IPS-11a (cell line): ENCODE measurements around the gene TCP11L2.

Source experiments
- H3K4me3 ChIP-seq: one replicate; pipeline ENCODE4 v1.5.1; 2013; ENCODE audit warnings: low read depth, low read length, control low read depth

Gene TCP11L2

GRCh38 chr12:106302401-106303201, at the start of gene TCP11L2:
Gene TCP11L2 (plus strand): TSS chr12:106302733. CDS start chr12:106311076, 8,343 bp downstream.
- H3K4me3 ChIP-seq: peak within 1 kb of the TSS; percentile 94

GRCh38 chr12:106254724-106255123, 47.8 kb upstream of the TCP11L2 start:
- H3K4me3 ChIP-seq: no peak overlapping the region

DNA sequence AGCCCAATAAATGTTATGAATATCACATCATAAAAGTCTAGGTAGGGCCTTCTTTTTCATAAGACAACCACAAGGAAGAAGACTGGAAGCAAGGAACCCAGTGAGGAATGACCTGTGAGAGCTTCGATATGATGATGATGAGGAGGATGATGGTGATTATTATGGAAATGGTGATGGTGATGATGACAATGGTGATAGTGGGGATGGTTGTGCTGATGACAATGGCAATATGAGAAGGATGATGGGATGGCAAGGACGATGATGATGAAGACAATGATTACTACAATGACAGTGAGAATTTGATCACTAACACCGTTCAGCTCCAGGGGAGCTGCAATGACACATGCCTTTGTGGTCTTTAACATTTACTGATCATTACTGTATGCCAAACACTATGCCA, 47.0 kb upstream of the TCP11L2 start:
- H3K4me3 ChIP-seq: no peak overlapping the region

- no peak overlapping the region for H3K4me3 ChIP-seq
Observed at GRCh38 chr12:106255952-106256351, 46.6 kb upstream of the TCP11L2 start.

DNA sequence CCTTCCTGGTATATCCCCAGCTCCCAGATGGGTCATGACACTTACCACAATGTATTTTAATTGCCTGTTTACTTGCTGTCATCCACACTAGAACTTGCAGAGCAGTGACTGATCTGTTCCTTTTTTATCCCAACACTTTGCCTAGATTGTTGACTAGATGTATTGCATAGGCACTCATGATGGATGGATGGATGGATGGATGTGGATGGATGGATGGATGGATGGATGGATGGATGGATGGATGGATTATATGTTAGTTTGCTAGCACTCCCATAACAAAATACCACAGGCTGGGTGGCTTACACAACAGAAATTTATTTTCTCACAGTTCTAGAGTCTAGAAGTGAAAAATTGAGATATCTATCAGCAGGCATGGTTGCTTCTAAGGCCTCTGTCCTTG, 46.0 kb upstream of the TCP11L2 start:
- H3K4me3 ChIP-seq: no peak overlapping the region

- H3K4me3 ChIP-seq: no peak overlapping the region
Observed at GRCh38 chr12:106258226-106258625, 44.3 kb upstream of the TCP11L2 start.

DNA sequence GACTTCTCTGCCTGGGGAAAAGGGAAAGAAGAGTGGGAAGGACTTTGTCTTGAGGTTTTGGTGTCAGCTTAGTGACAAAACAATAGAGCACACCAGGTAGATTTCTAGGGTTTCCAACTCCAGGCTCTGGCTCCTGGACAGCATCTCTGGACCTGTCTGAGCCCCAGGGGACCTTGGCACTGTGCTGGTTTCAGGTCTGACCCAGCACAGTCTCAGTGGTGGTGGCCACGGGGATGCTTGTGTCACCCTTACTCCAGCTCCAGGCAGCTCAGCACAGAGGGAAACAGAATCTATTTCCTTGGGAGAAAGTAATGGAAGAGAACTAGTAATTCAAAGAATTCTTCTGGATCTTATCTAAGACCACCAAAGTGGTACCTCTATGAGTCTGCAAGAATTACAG, 43.6 kb upstream of the TCP11L2 start:
- H3K4me3 ChIP-seq: no peak overlapping the region

- no peak overlapping the region for H3K4me3 ChIP-seq
Observed at GRCh38 chr12:106265116-106265515, 37.4 kb upstream of the TCP11L2 start.

- no peak overlapping the region for H3K4me3 ChIP-seq
Observed at GRCh38 chr12:106267535-106267934, 35.0 kb upstream of the TCP11L2 start.

- no peak overlapping the region for H3K4me3 ChIP-seq
Observed at GRCh38 chr12:106269150-106269771, 33.3 kb upstream of the TCP11L2 start.

- no peak overlapping the region for H3K4me3 ChIP-seq
Observed at GRCh38 chr12:106271575-106272505, 30.7 kb upstream of the TCP11L2 start.

- H3K4me3 ChIP-seq: no peak overlapping the region
Observed at GRCh38 chr12:106273491-106273890, 29.0 kb upstream of the TCP11L2 start.

DNA sequence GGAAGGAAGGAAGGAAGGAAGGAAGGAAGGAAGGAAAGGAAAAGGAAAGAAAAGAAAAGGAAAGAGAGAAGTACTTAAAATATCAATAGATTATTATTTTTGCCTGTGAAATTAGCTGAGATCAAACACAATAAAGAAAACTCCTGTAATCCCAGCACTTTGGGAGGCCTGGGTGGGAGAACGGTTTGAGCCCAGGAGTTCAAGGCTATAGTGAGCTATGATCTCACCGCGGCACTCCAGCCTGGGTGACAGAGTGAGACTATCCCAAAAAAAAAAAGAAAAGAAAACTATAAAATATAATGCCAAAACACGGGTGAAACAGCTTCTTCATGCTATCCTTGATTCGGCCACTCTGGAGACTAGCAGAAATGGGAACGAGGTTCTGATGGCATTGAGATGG, 28.5 kb upstream of the TCP11L2 start:
- H3K4me3 ChIP-seq: no peak overlapping the region

DNA sequence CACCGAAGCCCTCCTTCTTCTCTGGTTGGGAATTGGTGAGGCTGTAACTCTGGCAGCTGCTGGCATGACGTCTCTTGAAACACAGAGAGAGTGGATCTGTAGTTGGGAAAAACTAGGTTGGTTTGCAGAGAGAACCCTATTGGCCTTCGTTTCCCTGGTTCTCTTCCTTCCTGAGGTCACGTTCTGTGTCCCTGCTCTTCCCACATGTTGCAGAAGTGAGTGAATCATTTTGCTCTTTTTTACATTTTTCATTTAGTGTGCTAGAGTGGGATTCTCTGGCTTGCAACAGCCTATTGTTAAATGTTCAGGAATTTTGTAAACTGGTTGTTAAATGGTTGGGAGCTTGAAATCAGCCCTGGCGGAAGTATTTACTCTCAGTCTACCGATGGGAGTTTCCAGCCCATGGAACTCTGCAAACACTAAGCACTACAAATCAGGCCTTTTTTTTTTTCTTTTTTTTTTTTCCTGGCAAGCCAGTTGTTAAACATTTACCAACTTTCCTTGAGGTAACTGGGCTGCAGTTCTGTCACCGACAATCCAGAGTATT, 27.9 kb upstream of the TCP11L2 start:
- no peak overlapping the region for H3K4me3 ChIP-seq

GRCh38 chr12:106275458-106275857, 27.1 kb upstream of the TCP11L2 start:
- no peak overlapping the region for H3K4me3 ChIP-seq

DNA sequence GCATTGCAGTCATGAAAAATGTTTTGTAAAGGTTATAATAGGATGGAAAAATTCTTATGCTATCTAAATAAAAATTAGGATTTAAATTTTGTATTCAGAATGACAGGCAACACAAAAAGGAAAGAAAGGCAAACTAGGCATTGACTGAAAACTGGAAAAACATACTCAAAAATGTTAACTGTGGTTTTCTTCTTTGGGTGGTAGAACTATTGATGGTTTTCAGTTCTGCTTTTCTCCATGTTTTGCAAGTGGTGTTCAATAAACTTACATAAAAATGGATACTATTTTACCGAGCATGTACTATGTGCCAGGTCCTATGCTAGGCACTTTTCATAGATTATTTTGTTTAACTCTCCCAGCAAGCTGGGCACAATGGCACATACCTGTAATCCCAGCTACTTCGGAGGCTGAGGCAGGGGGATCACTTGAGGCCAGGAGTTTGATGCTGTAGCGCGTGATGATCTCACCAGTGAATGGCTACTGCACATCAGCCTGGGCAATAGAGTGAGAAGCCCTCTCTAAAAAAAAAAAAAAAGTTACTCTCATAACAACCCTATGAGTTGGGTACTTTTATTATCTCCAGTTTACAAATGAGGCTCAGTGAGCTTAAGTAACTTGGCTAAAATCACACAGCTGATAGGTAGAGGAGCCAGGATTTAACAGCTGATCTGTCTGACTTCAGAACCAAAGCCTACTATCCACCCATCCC, 26.3 kb upstream of the TCP11L2 start:
- no peak overlapping the region for H3K4me3 ChIP-seq

DNA sequence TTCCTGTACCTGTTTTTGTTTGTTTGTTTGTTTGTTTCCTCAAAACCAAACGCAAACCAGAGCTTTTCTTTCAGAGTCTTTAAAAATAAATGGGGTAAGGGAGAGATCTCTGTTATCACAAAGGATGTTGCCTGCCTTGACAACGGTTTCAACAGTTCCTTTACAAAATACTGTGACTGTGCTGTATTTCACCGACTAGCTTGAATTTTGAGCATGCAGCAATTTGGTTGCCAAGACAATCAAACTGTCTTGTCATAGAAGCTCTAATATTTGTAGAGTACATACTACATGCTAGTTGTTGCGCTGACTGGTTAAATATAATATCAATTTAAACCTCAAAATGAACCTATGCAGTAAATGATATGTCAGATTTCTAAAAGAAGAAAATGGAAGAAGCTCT, 22.4 kb upstream of the TCP11L2 start:
- H3K4me3 ChIP-seq: no peak overlapping the region

GRCh38 chr12:106281056-106281782, 21.3 kb upstream of the TCP11L2 start:
- H3K4me3 ChIP-seq: no peak overlapping the region

- H3K4me3 ChIP-seq: no peak overlapping the region
Observed at GRCh38 chr12:106281804-106282203, 20.7 kb upstream of the TCP11L2 start.
